Lung microvascular endothelial cell (primary cell): Measurements from ENCODE around the gene PLPP3. TPM values are rescaled to one million over a fixed set of nuclear protein-coding genes. Genes with fewer than 3 reads are reported as not detected.

Experiments
- DNase-seq, 2 donors: peaks; one replicate each; pipeline versions ENCODE4 v3.0.0 to v3.0.0-alpha.2; 2010; ENCODE audit warnings: low read depth in 2 of 2
- total RNA-seq: library from RNA; depleted of rRNA; stranded (reverse); fragments of >200 nt; gene quantifications from 2 replicates; pipeline ENCODE4 v1.2.1, GENCODE V29; 2014

The PLPP3 gene
- total RNA-seq, 1 donor from 2014 or later, result 58.1 TPM

- no peak for DNase-seq
Observed at GRCh38 chr1:56548571-56548970, 30.8 kb downstream of the PLPP3 start.

GRCh38 chr1:56547977-56548376 is 31.4 kb downstream of the PLPP3 start:
- no peak for DNase-seq

GRCh38 chr1:56547473-56547872 is 31.9 kb downstream of the PLPP3 start:
- no peak for DNase-seq

GRCh38 chr1:56545711-56546110 is 33.7 kb downstream of the PLPP3 start:
- no peak for DNase-seq

- no peak for DNase-seq
Observed at GRCh38 chr1:56543783-56544612, 35.4 kb downstream of the PLPP3 start.

- DNase-seq, result no peak
Observed at GRCh38 chr1:56542651-56543050, 36.7 kb downstream of the PLPP3 start.

- no peak for DNase-seq
Observed at GRCh38 chr1:56541408-56541807, 38.0 kb downstream of the PLPP3 start.

GRCh38 chr1:56540467-56540866 is 38.9 kb downstream of the PLPP3 start:
- no peak for DNase-seq

- no peak for DNase-seq
Observed at GRCh38 chr1:56539520-56539931, 39.8 kb downstream of the PLPP3 start.

GRCh38 chr1:56538532-56538931 is 40.8 kb downstream of the PLPP3 start:
- no peak for DNase-seq

- no peak for DNase-seq
Observed at GRCh38 chr1:56537660-56538059, 41.7 kb downstream of the PLPP3 start.

GRCh38 chr1:56535939-56536338 is 43.4 kb downstream of the PLPP3 start:
- no peak for DNase-seq

- peak in 1 of 2 donors; percentile 32 for DNase-seq
Observed at GRCh38 chr1:56535362-56535761, 44.0 kb downstream of the PLPP3 start.

GRCh38 chr1:56534130-56534651 is 45.2 kb downstream of the PLPP3 start:
- no peak for DNase-seq

GRCh38 chr1:56533621-56534020 is 45.7 kb downstream of the PLPP3 start:
- no peak for DNase-seq

- no peak for DNase-seq
Observed at GRCh38 chr1:56533197-56533596, 46.2 kb downstream of the PLPP3 start.

GRCh38 chr1:56532350-56532683 is 47.0 kb downstream of the PLPP3 start:
- no peak for DNase-seq

- DNase-seq, result no peak
Observed at GRCh38 chr1:56531624-56532349, 47.6 kb downstream of the PLPP3 start.

GRCh38 chr1:56529801-56530200 is 49.6 kb downstream of the PLPP3 start:
- DNase-seq, result no peak

- DNase-seq, result peak in 1 of 2 donors; percentile 70
Observed at GRCh38 chr1:56527548-56528302, 51.6 kb downstream of the PLPP3 start.

GRCh38 chr1:56526571-56527174 is 52.7 kb downstream of the PLPP3 start:
- peak in 1 of 2 donors; percentile 29 for DNase-seq
